Measurements from ENCODE around the gene COL21A1.

Gene COL21A1

DNA sequence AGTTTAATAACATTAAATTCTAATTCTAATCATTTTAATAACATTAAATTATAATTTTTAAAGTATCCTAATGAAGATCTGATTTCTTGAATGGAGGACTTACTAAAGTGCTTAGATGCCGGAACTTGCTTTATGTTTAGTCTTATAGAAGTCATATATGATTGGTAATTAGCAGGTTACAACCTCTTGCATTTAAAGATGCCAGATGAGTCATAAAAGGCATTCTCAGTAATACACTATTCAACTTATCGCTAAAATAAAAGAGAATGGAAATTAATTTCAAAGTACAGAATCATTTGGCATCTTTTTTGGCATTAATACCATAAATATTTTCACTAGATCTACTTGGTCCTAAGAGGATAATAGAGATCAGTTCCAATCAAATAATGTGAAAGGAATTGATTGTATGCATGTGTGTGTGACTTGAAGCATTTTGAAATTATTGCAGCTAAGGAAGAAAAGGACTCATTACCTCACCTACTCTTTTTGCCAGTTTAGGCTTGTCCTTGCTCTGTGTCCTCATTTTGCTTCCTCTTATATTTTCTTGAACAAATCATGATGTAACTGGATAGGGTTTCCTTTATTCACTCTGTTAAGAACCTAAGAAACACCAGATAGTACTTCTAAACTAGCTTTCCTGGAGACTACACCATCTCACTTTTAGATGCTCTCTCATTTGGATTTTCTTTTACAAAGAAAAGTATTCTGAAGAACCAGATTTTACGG, 2.7 kb downstream of the COL21A1 start:
- no peak for DNase-seq

DNA sequence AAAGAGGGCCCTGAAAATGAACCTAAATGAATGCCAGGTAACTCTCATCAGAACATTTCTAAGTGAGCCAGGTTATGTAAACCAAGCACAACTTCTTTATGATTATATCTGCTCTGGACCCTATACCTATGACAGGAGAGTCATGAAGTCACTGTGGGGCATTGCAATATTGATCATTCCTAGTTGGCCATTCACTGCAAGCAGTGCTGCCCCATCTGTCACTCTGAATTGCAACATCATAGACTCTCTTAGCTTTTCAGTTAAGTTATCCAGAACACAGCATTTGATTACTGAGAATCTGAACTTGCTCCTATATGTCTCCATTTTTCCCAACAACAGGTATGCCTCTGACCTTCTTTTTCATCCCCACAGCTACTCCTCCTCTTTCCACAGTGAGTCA, 3.3 kb downstream of the COL21A1 start:
- no peak for DNase-seq

DNA sequence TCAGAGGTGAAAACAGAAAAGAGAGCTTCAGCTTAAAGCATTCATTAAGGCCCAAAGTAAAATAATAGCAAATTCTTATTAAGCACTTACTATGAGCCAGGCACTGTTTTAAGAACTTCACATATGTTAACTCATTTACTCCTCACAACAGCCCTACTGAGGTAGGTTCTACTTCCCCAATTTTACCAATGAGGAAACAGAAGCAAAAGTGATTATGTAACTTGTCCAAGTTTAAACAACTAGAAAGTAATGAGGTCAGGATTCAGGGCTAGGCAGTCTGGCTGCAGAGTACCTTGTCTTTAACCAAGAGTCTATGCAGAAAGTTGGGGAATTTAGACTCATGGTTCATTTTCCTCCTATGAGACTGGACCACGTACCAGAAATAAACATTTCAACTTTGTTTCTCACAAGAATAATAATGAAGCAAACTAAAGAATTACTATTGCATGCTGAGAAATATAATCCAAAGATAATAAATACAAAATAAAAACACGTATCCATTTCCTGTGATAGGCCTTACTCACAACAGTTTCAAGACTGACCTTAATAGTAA, 3.8 kb downstream of the COL21A1 start:
- DNase-seq: no peak

- DNase-seq: no peak
Measured at GRCh38 chr6:56242346-56242745, 5.0 kb downstream of the COL21A1 start.

GRCh38 chr6:56241124-56241802, 6.1 kb downstream of the COL21A1 start:
- DNase-seq: no peak

DNA sequence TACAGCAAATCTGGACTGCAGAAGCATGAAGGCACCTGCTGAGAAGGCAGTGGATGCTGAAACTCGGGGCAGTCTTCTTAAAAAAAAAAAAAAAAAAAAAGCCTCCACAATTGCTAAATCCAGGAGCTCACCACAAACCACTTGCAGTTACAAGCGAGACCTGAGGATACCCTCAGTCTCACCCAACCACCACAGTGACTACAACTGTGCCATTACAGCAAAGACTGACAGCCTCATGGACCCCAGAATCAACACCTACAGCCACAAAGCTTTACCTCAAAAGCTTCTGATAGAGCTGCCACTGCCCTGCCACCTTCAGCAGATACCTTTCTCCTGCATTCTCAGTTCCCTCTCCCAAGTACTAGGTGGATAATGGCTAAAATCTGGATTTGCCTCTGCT, 9.0 kb downstream of the COL21A1 start:
- DNase-seq: no peak

GRCh38 chr6:56235245-56235644, 12.1 kb downstream of the COL21A1 start:
- DNase-seq: no peak

DNA sequence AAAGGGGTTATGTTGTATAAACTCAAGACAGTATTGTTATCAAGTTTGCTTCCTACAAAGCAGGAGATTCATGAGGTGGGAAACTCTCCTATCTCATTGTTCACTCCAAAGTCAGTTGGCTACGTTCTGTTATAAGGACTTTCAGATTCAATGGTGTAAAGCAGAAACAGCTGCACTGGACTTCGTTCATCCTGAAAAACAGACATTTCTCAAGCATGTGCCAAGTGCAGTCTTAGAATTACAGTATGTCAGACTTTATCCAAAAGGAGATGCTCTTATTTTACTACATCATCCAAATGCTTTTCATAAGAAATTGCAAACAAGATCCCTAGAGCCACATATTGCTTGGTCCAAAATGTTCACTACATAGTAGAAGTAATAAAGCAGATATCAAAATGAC, 14.9 kb downstream of the COL21A1 start:
- DNase-seq: no peak

DNA sequence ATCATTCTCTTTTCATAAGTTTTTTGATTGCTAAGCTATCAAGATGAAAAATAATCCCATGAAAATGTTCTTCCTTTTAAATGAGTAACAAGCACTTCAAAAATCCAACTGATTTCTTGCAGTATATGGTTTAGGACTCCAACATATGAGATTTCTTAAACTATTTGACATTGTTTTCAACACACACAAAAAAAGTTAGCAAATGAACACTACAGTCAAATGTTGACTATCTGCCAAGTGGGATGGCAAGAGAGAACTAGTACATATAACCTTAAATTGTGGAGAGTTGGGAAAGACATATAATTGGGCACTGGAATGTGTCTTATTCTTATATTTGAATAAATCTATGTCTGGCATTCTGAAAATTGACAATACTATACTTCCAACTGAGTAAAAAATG, 15.6 kb downstream of the COL21A1 start:
- no peak for DNase-seq

GRCh38 chr6:56230976-56231566, 16.3 kb downstream of the COL21A1 start:
- no peak for DNase-seq

DNA sequence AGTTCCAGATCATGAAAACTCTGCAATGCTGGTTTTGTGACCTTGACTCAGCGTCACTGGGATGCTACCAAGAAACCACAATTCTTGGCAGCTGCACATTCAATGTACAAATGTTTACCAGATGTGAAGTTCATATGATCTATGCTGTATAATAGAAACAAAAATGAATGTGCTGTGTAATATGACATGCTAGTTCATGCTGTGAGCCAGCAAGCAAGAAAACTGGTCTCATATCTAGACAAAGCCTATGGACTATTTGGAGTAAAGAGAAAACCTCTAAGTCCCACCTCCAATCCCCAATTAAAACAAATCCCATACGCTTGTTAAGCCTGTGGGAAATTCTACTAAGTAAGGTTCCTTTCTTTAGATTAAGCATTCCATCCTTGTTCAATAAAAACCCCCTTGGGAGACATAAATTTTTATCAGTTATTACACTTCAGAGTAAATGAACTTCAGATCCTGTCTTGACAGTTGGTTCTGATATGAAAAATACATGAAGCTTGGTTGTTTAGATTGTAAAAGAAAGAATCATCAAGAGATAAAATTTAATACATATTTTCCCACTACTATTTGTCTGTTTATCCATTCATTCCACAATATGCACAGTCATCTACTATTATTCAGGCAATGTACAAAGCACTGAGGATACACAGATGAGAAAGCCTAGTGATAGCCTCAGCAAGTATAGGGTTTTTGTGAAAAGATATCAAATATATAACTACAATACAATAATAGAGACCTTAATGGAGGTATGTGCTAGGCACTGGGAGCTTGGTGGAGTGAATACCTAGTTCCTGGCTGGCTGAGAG, 20.1 kb downstream of the COL21A1 start:
- no peak for DNase-seq

- no peak for DNase-seq
Measured at GRCh38 chr6:56223995-56224394, 23.4 kb downstream of the COL21A1 start.

DNA sequence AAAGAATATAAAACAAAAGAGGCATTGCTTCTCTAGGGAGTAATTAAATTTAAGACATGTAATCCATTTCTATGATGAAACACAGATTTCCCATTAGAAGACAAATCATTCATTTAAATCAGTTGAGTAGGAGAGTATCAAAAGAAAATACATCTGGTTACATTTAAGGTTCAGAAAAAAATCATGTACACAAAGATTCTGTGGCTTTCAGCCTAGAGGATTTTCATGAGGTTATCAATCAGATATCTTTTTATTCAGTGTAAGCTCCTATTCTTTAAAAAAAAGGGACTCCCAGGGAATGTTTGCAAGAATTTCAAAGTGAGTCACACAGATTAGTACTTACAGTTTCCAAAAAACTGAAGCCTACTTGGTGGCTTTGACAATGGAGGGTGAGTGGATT, 24.9 kb downstream of the COL21A1 start:
- DNase-seq: no peak

GRCh38 chr6:56220078-56220477, 27.3 kb downstream of the COL21A1 start:
- DNase-seq: no peak

GRCh38 chr6:56214703-56215101, 32.7 kb downstream of the COL21A1 start:
- DNase-seq: no peak

- DNase-seq: no peak
Measured at GRCh38 chr6:56214041-56214702, 33.2 kb downstream of the COL21A1 start.

DNA sequence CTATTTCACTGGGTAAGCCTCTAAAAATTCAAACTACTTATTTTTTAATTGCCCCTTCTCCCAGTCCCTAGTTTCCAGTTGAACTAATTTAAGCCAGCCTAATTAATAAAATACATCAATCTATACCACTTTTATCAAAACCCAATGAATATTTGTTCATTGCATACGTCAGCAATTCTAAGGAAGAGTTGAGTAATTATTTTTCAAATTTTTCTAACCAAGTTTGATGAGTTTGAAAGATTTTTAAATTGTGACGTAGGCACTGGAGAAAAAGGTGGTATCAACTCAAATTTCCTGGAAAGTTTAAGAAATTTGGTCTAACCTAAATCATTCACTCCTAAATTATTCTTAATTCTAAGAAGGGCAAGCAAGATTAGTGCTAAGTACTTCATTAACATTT, 35.7 kb downstream of the COL21A1 start:
- no peak for DNase-seq

- no peak for DNase-seq
Measured at GRCh38 chr6:56204134-56204533, 43.2 kb downstream of the COL21A1 start.

DNA sequence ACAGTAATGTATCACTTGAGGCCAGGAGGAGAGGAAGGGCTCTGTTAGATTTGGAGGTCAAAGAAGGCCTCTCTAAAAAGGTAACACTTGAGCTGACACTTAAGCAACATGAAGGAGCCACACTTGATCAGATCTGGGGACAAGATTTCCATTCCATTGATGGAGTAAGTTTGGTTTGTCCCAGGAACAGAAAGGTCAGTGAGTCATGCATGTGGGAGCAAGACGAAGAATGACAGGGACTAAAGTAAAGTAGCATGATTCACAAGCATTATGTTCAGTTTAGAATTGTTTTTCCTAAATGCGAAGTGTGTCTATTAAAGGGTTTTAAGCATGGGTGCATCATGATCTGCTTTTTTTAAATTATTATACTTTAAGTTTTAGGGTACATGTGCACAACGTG, 47.4 kb downstream of the COL21A1 start:
- no peak for DNase-seq

DNA sequence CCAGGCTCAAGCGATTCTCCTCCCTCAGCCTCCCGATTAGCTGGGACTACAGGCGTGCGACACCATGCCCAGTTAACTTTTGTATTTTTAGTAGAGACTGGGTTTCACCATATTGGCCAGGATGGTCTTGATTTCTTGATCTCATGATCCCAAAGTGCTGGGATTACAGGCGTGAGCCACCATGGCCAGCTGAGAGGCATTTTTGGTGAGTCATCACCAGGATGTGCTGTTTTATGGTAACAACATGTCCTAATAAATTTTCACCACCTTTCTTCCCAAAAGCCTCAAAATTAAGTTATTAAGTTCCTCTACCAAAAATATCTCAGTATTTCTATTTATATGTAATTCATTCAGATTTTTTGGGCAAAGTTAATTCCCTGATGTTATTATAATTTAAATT, 53.5 kb downstream of the COL21A1 start:
- DNase-seq: no peak

GRCh38 chr6:56188429-56188828, 59.0 kb downstream of the COL21A1 start:
- no peak for DNase-seq

GRCh38 chr6:56187686-56188085, 59.7 kb downstream of the COL21A1 start:
- DNase-seq: no peak

GRCh38 chr6:56176741-56177140, 70.6 kb downstream of the COL21A1 start:
- no peak for DNase-seq
